Measurements from ENCODE around the gene SLC23A3.

DNA sequence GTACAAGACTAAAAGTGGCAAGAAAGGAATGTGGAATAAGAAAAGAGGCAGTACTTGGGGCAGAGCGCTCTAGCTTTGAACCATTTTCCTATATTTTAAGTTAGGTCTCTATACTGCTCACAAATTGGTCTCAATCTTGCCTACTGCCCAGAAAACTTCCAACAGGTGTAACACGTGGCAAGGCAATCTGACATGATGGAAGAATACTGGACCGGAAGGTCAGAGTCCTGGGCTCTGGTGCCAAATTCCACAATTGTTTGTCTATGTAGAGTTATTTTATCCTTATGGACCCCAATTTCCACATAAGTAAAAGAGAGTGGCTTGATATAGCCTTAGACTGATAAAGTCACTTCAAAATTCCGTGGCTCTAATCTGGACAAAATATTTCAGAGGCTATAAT lies 38.1 kb downstream of the SLC23A3 start:
- TF ChIP-seq CTCF (IDR thresholded peaks at IDR 0.05) (no peak), ZFX (IDR thresholded peaks at IDR 0.05; ENCODE audit: borderline replicate concordance) (no peak)
